Activated T-helper 1 cell treated with Interleukin-2 at 50 U/mL for 16 hours (primary cell): ENCODE results near the gene TMEM161B.
"Not testable (repeated sequence)": the region's sequence is repeated elsewhere in the genome, so short reads cannot be mapped to it uniquely, and the experiment has no call there.

Experiments used
- DNase-seq: peaks from one replicate; pipeline ENCODE4 v3.0.0-alpha.2; 2020; ENCODE audit warnings: low read depth

TMEM161B gene

DNA sequence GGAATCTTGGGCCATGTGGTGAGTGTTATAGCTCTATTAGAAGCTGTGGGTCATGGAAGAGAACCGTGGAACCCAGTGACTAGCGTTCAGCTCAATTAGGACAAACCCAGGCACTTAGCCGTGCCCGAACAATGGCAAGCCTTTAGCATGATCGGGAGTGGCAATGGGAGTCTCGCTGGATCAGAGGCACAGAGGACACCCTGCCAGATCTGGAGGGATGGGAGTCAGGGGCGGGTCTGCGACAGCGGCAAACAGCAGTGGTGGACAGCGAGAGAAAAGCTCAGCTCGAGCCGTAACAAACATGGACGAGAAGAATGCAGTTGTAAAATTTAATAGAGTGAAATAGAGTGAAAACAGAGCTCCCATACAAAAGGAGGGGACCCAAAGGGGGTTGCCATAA is 91.2 kb downstream of the TMEM161B start:
- not testable (repeated sequence) for DNase-seq

DNA sequence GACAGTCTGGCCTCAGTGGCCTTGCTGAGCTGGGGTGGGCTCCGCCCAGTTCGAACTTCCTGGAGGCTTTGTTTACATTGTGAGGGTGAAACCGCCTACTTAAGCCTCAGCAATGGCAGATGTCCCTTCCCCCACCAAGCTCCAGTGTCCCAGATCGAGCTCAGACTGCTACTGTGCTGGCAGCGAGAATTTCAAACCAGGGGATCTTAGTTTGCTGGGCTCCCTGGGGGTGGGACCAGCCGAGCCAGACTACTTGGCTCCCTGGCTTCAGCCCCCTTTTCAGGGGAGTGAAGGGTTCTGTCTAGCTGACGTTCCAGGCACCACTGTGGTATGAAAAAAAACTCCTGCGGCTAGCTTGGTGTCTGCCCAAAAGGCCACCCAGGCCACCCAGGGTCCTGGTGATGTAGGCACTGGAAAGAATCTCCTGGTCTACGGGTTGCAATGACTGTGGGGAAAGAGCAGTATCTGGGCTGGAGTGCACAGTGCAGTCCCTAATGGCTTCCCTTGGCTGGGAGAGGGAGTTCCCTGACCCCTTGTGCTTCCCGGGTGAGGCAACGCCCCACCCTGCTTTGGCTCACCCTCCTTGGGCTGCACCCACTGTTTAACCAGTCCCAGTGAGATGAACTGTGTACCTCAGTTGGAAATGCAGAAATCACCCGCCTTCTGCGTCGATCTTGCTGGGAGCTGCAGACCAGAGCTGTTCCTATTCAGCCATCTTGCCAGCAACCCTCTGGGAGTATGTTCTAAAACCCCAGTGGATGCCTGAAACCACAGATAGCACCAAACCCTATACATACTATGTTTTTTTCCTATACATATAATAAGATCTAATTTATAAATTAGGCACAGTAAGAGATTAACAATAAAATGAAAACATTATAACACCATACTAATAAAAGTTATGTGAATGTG is 95.5 kb downstream of the TMEM161B start:
- no peak for DNase-seq

DNA sequence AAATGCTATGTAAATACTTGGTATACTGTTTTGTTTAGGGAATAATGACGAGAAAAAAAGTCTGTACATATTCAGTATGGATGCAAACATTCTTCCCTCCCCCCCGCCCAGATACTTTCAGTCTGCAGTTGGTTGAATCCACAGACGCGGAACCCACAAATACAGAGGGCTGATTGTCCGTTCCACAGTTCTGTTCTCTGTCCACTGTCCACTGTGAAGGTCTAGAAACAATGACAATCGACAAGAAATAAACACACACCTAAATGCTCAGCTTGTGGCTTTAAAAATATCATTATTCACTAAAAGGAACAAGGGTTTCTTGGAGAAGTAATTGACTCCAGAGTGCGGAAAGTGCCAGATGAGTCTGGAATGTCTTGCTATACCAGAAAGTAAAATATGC is 109.1 kb downstream of the TMEM161B start:
- no peak for DNase-seq

GRCh38 chr5:88158056-88158455 is 110.6 kb downstream of the TMEM161B start:
- DNase-seq = no peak

DNA sequence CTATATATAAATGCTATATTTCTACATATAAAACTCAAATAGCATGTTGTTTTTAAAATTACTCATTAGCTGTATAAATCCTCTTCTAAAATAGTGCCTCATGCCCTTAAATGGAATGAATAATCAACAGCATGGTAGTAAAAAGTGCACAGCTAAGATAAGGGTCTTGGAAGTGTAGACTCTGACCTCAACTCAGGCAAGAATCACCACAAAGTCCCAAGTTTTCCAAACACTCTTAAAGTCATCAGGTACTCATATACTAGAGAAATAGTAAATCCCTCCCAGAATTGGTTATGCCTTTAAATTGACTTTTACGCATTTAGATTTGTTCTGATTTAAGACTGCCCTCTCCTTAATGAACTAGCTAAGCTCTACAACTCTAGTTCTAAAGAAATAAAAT is 113.8 kb downstream of the TMEM161B start:
- no peak for DNase-seq

GRCh38 chr5:88150747-88151146 is 117.9 kb downstream of the TMEM161B start:
- DNase-seq = no peak

DNA sequence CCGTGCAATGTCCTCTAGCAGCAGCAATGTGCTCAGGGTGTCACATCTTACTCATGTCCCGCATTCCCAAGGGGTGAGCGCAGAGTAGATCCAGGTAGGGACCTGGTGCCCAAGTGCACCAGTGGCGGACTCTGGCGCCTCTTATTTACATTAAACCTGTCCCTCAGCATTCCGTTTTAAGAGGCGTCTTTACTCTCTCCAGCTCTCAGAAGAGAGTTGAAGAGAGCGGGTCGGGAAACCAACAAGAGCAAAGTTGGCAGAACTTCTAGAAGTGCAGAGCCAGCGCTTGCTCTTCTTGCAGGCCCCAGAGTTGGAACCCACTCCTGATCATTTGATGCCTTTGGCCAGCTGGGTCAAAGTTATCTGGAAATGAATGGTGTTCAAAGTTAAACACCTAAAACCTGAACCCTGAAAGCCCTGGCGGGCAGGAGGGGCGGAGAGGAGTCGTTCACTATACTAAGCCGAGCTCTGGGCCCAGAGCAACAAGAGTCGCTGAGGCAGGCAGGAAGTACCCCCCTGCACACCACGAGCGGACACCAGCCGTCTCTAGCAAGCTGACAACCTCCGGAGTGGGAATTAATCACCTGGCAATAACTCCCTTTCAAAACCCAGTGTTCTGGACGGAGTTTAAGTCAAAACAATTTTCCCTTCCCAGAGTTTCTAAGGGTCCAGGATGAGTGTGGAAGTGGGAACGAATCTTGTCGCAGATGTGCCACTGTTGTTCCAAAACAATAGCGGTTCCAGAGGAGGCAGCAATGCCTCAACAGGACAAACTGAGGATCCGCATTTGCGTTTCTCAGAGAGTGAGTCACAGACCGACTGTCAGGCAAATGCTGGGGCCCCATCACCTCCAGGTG is 122.8 kb downstream of the TMEM161B start:
- no peak for DNase-seq

GRCh38 chr5:88145221-88145610 is 123.4 kb downstream of the TMEM161B start:
- DNase-seq = no peak
